H1 (cell line): ENCODE measurements around the gene TVP23B. TPM values are rescaled to one million over a fixed set of nuclear protein-coding genes. Genes with fewer than 3 reads are reported as not detected.
"Not testable (repeated sequence)": the region's sequence is repeated elsewhere in the genome, so short reads cannot be mapped to it uniquely, and the experiment has no call there.

Source experiments
- CTCF ChIA-PET: fragments of 300-600 bp; sonication (Branson Sonifier 250); formaldehyde crosslinking; loops from one replicate; lab custom pipeline; 2021; ENCODE audit not compliant: partially characterized antibody; lab: Charles Lee
- POLR2A ChIA-PET: fragments of 300-600 bp; sonication (Branson Sonifier 250); formaldehyde crosslinking; loops from one replicate; lab custom pipeline; 2021; ENCODE audit warnings: inconsistent platforms; ENCODE audit not compliant: partially characterized antibody; lab: Charles Lee
- DNase-seq, 2 experiments: peaks; one replicate each; pipeline versions ENCODE4 v3.0.0 to v3.0.0-alpha.2; 2010 to 2022; ENCODE audit warnings: low spot score in 2 of 2, low read depth in 1 of 2, mixed read lengths in 1 of 2
- FAIRE-seq: peaks from 2 replicates; lab custom pipeline; 2011; peaks lifted over from hg19 to GRCh38; lab: Jason Lieb, UNC
- H2AFZ ChIP-seq: 2 replicates; pipeline ENCODE4 v1.8.1; 2012; ENCODE audit warnings: low read length, inconsistent platforms
- H2AK5ac ChIP-seq: 2 replicates; pipeline ENCODE4 v1.6.1; 2013; ENCODE audit warnings: low read depth, low read length
- H2BK120ac ChIP-seq: replicated peaks from 2 replicates; pipeline ENCODE3; 2013; ENCODE audit warnings: low read depth, low read length, inconsistent platforms
- H2BK12ac ChIP-seq: 2 replicates; pipeline ENCODE4 v1.6.1; 2013; ENCODE audit warnings: low read depth, low read length
- H2BK15ac ChIP-seq: 2 replicates; pipeline ENCODE4 v1.6.1; 2013; ENCODE audit warnings: low read length
- H2BK20ac ChIP-seq: 2 replicates; pipeline ENCODE4 v1.6.1; 2013; ENCODE audit warnings: low read length
- H2BK5ac ChIP-seq: 2 replicates; pipeline ENCODE4 v1.6.1; 2013; ENCODE audit warnings: low read depth, low read length
- H3K14ac ChIP-seq: 2 replicates; pipeline ENCODE4 v1.6.1; 2013; ENCODE audit warnings: inconsistent platforms; ENCODE audit not compliant: insufficient read length
- H3K18ac ChIP-seq: 2 replicates; pipeline ENCODE4 v1.6.1; 2013; ENCODE audit warnings: low read length; ENCODE audit errors: extremely low read depth
- H3K23ac ChIP-seq: 2 replicates; pipeline ENCODE4 v1.6.1; 2013; ENCODE audit warnings: inconsistent platforms; ENCODE audit not compliant: insufficient read length
- H3K23me2 ChIP-seq: 2 replicates; pipeline ENCODE4 v1.6.1; 2013; ENCODE audit warnings: low read depth, low read length
- H3K27ac ChIP-seq: 2 replicates; pipeline ENCODE4 v1.6.1; 2011; ENCODE audit warnings: low read depth, low read length, inconsistent platforms
- H3K27me3 ChIP-seq, 4 experiments: replicated peaks in 1 of 4; 1 replicate in 1 of 4; 2 replicates in 3 of 4; pipeline versions ENCODE4 v1.6.1 to v1.8.1; 2011 to 2013; ENCODE audit warnings: low read length in 3 of 4, mild to moderate bottlenecking in 3 of 4, inconsistent platforms in 2 of 4, mixed read lengths in 2 of 4, moderate library complexity in 1 of 4; ENCODE audit not compliant: control insufficient read depth in 3 of 4, insufficient read depth in 3 of 4; ENCODE audit errors: extremely low read depth in 1 of 4
- H3K36me3 ChIP-seq, 4 experiments: 2 replicates each; pipeline versions ENCODE4 v1.6.1 to v1.8.1; 2011 to 2013; ENCODE audit warnings: mild to moderate bottlenecking in 4 of 4, low read length in 3 of 4, moderate library complexity in 2 of 4, control low read depth in 1 of 4, inconsistent platforms in 1 of 4; ENCODE audit not compliant: insufficient read depth in 4 of 4, control insufficient read depth in 2 of 4
- H3K4ac ChIP-seq: replicated peaks from 2 replicates; pipeline ENCODE3; 2013; ENCODE audit warnings: low read length, low read depth, mixed read lengths, inconsistent platforms; ENCODE audit not compliant: insufficient read length
- H3K4me1 ChIP-seq, 4 experiments: replicated peaks in 1 of 4; 1 replicate in 1 of 4; 2 replicates in 3 of 4; pipeline versions ENCODE4 v1.6.1 to v1.8.1; 2011 to 2013; ENCODE audit warnings: low read length in 3 of 4, inconsistent platforms in 2 of 4, mixed read lengths in 1 of 4; ENCODE audit not compliant: insufficient read depth in 4 of 4, control insufficient read depth in 3 of 4
- H3K4me2 ChIP-seq, 2 experiments: 2 replicates each; pipeline versions ENCODE4 v1.6.1 to v1.8.1; 2011 to 2013; ENCODE audit warnings: low read depth in 2 of 2, low read length in 2 of 2, control low read depth in 1 of 2, inconsistent platforms in 1 of 2, mild to moderate bottlenecking in 1 of 2; ENCODE audit not compliant: insufficient read depth in 1 of 2
- H3K4me3 ChIP-seq, 4 experiments: fragments of 200-600, 300-600 bp in 1 of 4; sonication (generic), shearing (Covaris generic), sonication (Bioruptor Twin) in 1 of 4; 2 replicates each; pipeline versions ENCODE4 v1.5.1 to v1.8.1; 2011 to 2016; ENCODE audit warnings: low read length in 4 of 4, low read depth in 3 of 4, control low read depth in 2 of 4, inconsistent platforms in 2 of 4, mild to moderate bottlenecking in 2 of 4, mixed read lengths in 1 of 4, moderate library complexity in 1 of 4; ENCODE audit not compliant: insufficient read depth in 2 of 4; ENCODE audit errors: extremely low read depth in 1 of 4
- H3K56ac ChIP-seq: replicated peaks from 2 replicates; pipeline ENCODE3; 2013; ENCODE audit warnings: low read depth, mild to moderate bottlenecking, mixed read lengths, low read length, inconsistent platforms; ENCODE audit not compliant: insufficient read length
- H3K79me1 ChIP-seq: 2 replicates; pipeline ENCODE4 v1.6.1; 2013; ENCODE audit warnings: low read depth, low read length, control low read depth
- H3K79me2 ChIP-seq, 2 experiments: 2 replicates each; pipeline versions ENCODE4 v1.6.1 to v1.8.1; 2012 to 2013; ENCODE audit warnings: low read length in 2 of 2, mild to moderate bottlenecking in 2 of 2, inconsistent platforms in 1 of 2; ENCODE audit not compliant: insufficient read depth in 2 of 2, control insufficient read depth in 1 of 2
- H3K9ac ChIP-seq, 4 experiments: replicated peaks in 1 of 4; 1 replicate in 1 of 4; 2 replicates in 3 of 4; pipeline versions ENCODE4 v1.6.1 to v1.8.1; 2011 to 2013; ENCODE audit warnings: low read depth in 3 of 4, low read length in 3 of 4, control low read depth in 2 of 4, mild to moderate bottlenecking in 2 of 4, moderate library complexity in 2 of 4, inconsistent platforms in 1 of 4; ENCODE audit errors: extremely low read depth in 1 of 4
- H3K9me3 ChIP-seq, 2 experiments: 2 replicates each; pipeline versions ENCODE4 v1.6.1 to v1.8.1; 2012 to 2013; ENCODE audit warnings: mild to moderate bottlenecking in 2 of 2, moderate library complexity in 2 of 2, control low read depth in 1 of 2, inconsistent platforms in 1 of 2, low read depth in 1 of 2, low read length in 1 of 2, mixed read lengths in 1 of 2; ENCODE audit not compliant: insufficient read depth in 2 of 2
- H4K20me1 ChIP-seq, 2 experiments: replicated peaks in 1 of 2; 2 replicates each; pipeline versions ENCODE3 to v1.8.1; 2011 to 2013; ENCODE audit warnings: inconsistent platforms in 2 of 2, low read length in 2 of 2, mild to moderate bottlenecking in 1 of 2; ENCODE audit not compliant: insufficient read depth in 2 of 2, control insufficient read depth in 1 of 2
- H4K5ac ChIP-seq: 2 replicates; pipeline ENCODE4 v1.6.1; 2013; ENCODE audit warnings: low read length, low read depth, mixed read lengths, inconsistent platforms; ENCODE audit not compliant: insufficient read length
- H4K8ac ChIP-seq: 2 replicates; pipeline ENCODE4 v1.8.0; 2013; ENCODE audit warnings: mild to moderate bottlenecking, moderate library complexity, low read length, inconsistent platforms; ENCODE audit not compliant: insufficient read depth; ENCODE audit errors: extremely low read depth
- H4K91ac ChIP-seq: replicated peaks from 2 replicates; pipeline ENCODE3; 2013; ENCODE audit warnings: low read length, mixed read lengths, inconsistent platforms; ENCODE audit not compliant: insufficient read length
- WGBS, 2 experiments: shearing (Covaris generic) in 1 of 2; methylation state at CpG; one replicate each; pipeline versions ENCODE4 v1.1.6 to v1.1.7; 2013 to 2015; ENCODE audit warnings: low lambda C conversion rate in 2 of 2, mixed read lengths in 2 of 2, inconsistent platforms in 1 of 2, low coverage in 1 of 2, missing lambda C conversion rate in 1 of 2; ENCODE audit not compliant: insufficient replicate concordance in 2 of 2, insufficient coverage in 1 of 2, insufficient read length in 1 of 2; ENCODE audit errors: extremely low coverage in 1 of 2, missing lambda C conversion rate in 1 of 2; 5-methylcytosine and 5-hydroxymethylcytosine counted together
- polyA plus RNA-seq, 7 experiments: library from polyadenylated mRNA; depleted of rRNA in 3 of 7; stranded (reverse) in 5 of 7; unstranded in 2 of 7; fragments of >200 nt in 5 of 7; fragments of 200-250 nt in 2 of 7; gene quantifications; 1 replicate in 5 of 7; 2 replicates in 1 of 7; 4 replicates in 1 of 7; pipeline versions ENCODE4 v1.2.1 to v1.2.3, GENCODE V29; 2011 to 2013; ENCODE audit warnings: missing spikeins in 2 of 7, mixed read lengths in 2 of 7
- total RNA-seq: library from RNA; stranded (reverse); fragmentation: NEBNext Ultra II Directional; extraction: Animal tissue kit (Norgen Biotek cat#: 25700); gene quantifications from 2 replicates; pipeline ENCODE4 v1.2.1, GENCODE V29; 2021

The TVP23B gene
- total and polyA plus RNA-seq, 2 of the 8 experiments (the other 6 are each of a cell fraction or from before 2014, with no cell fraction given): 11.5 to 22.7 TPM

DNA sequence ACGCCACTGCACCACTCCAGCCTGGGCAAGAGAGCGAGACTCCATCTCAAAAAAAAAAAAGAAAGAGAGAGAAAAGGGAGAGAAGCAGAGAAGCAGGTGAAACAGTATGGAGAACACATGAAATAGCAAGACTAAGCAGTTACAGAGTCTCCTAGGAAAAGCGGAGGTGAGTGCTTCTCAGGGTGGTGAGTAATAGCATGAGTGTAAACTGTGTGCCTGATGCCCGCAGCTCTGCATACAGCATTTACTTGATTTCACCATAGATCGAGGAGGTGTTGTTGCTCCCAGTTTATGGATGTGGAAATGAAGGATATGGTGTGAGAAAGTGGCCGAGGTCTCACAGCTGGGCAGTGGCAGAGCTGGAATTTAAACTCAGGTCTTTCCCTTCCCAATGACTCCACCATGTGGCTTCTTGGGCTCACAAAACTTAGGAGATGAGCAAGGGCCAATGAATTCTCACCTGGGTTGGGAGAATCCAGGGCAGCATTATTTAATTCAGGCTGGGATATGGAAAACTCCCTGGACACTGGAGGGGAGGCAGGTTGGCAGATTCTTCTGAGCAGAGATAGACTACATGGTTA is 27.1 kb upstream of the TVP23B start:
- H3K4me3 ChIP-seq, H3K79me1 ChIP-seq, H3K27me3 ChIP-seq, H3K9me3 ChIP-seq, H3K4me1 ChIP-seq, H3K79me2 ChIP-seq, H3K56ac ChIP-seq, H2BK15ac ChIP-seq, H2AK5ac ChIP-seq, H3K23me2 ChIP-seq, DNase-seq, H2BK5ac ChIP-seq, H4K8ac ChIP-seq, H3K36me3 ChIP-seq, H2BK120ac ChIP-seq, H4K20me1 ChIP-seq, H3K9ac ChIP-seq, H4K5ac ChIP-seq, H3K4ac ChIP-seq, H2BK20ac ChIP-seq, H3K23ac ChIP-seq, POLR2A ChIA-PET, H3K14ac ChIP-seq, FAIRE-seq, H3K27ac ChIP-seq, H3K4me2 ChIP-seq, H3K18ac ChIP-seq, H2BK12ac ChIP-seq, CTCF ChIA-PET, H2AFZ ChIP-seq, H4K91ac ChIP-seq: not testable (repeated sequence)
- WGBS, 2 experiments: 96% methylated on average over 3 of the region's 6 CpGs; no CpG with 5 or more reads in 1 of the 2 experiments

DNA sequence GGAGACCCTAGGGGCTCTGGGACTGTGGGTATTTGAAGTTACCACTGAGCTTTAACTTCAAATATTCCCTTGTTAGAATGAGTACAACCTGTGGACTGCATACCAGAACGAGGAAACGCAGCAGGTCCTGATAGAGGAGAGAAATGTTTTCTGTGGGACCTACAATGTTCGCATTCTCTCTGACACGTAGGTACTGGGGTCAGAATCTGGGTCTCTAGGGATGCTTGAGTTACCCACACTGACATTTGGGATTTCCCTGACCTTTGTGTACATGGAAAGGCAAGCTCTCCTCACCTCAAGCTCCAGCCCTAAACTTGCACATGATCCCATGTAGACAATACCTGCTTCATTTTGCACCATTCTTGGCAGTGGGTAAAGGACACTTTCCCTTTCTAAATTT is 25.0 kb upstream of the TVP23B start:
- H3K27me3 ChIP-seq, H3K23ac ChIP-seq, H2BK5ac ChIP-seq, H3K18ac ChIP-seq, H3K79me1 ChIP-seq, H3K9me3 ChIP-seq, H4K91ac ChIP-seq, H4K20me1 ChIP-seq, H3K9ac ChIP-seq, H2AK5ac ChIP-seq, H2BK15ac ChIP-seq, H3K23me2 ChIP-seq, H3K4ac ChIP-seq, POLR2A ChIA-PET, H2AFZ ChIP-seq, H3K56ac ChIP-seq, DNase-seq, H4K5ac ChIP-seq, H2BK12ac ChIP-seq, H3K36me3 ChIP-seq, H3K27ac ChIP-seq, H3K4me1 ChIP-seq, H3K4me2 ChIP-seq, FAIRE-seq, H2BK120ac ChIP-seq, CTCF ChIA-PET, H2BK20ac ChIP-seq, H4K8ac ChIP-seq, H3K4me3 ChIP-seq, H3K14ac ChIP-seq, H3K79me2 ChIP-seq: not testable (repeated sequence)
- 100% methylated on average over 3 of the region's 4 CpGs; no CpG with 5 or more reads in 1 of the 2 experiments for WGBS, 2 experiments
